ENCODE results near the gene CCDC66.

DNA sequence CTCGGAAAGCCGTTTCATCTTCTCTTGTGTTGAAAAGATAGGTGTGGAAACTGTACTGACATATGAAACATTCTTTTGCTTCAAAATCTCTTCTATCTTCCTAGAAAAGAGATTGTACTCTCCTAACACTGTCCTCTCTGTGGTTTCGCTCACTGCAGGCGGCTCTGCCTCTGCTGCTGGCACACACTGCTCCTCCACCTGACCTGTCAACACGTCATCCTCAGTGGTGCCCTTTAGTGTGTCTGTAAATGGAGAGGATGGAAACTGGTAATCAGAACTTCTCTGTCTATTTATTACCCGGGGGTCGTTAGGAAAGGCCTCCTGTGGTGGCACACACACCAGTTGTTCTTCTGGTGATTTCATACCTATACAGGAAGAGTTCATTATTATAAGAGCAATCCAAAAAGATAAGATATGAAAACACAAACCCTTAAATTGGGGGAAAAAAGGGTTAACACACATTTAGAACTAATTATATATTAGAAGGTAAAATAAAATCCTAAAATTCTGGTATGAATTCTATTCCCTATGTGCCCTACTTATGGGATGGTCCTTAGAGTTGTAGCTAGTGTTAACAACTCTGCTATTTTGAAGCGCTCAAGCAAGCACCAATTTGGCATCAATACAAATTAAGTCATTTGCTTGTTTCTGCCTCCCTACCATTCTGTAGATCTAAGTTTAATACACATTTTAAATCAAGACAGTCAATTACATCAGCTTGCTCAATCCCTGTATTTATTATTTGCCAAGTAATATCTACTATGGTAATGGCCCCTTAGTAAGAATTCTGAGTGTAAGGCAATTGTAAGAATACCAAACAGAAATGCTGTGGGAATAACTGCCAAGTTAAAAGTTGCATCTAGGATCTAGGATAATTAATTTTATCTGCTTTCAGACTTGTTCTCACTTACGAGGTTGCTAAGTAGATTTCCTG lies 76.9 kb downstream of the CCDC66 start:
- TF ChIP-seq, protein P1, sequence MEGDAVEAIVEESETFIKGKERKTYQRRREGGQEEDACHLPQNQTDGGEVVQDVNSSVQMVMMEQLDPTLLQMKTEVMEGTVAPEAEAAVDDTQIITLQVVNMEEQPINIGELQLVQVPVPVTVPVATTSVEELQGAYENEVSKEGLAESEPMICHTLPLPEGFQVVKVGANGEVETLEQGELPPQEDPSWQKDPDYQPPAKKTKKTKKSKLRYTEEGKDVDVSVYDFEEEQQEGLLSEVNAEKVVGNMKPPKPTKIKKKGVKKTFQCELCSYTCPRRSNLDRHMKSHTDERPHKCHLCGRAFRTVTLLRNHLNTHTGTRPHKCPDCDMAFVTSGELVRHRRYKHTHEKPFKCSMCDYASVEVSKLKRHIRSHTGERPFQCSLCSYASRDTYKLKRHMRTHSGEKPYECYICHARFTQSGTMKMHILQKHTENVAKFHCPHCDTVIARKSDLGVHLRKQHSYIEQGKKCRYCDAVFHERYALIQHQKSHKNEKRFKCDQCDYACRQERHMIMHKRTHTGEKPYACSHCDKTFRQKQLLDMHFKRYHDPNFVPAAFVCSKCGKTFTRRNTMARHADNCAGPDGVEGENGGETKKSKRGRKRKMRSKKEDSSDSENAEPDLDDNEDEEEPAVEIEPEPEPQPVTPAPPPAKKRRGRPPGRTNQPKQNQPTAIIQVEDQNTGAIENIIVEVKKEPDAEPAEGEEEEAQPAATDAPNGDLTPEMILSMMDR (IDR thresholded peaks at IDR 0.05): no peak
- TF ChIP-seq POLR2A (IDR thresholded peaks at IDR 0.05): no peak
